Gastrocnemius medialis (tissue), 4 donors: ENCODE results near the gene ARID3B.

Source experiments
- CTCF ChIP-seq, 5 experiments: fragments of 450-650 bp in 3 of 5; fragments of 200-600 bp in 2 of 5; sonication (generic) in 2 of 5; IDR thresholded peaks in 4 of 5; conservative IDR thresholded peaks in 1 of 5; 1 replicate in 4 of 5; 2 replicates in 1 of 5; pipeline ENCODE4 v1.5.1; 2016 to 2019; ENCODE audit warnings: antibody characterized with exemption in 5 of 5, mild to moderate bottlenecking in 3 of 5, moderate library complexity in 3 of 5
- POLR2A ChIP-seq, 2 donors: fragments of 450-650 bp; IDR thresholded peaks; one replicate each; pipeline ENCODE4 v1.6.1; 2017; ENCODE audit warnings: antibody characterized with exemption in 2 of 2, mild to moderate bottlenecking in 2 of 2, moderate library complexity in 2 of 2

DNA sequence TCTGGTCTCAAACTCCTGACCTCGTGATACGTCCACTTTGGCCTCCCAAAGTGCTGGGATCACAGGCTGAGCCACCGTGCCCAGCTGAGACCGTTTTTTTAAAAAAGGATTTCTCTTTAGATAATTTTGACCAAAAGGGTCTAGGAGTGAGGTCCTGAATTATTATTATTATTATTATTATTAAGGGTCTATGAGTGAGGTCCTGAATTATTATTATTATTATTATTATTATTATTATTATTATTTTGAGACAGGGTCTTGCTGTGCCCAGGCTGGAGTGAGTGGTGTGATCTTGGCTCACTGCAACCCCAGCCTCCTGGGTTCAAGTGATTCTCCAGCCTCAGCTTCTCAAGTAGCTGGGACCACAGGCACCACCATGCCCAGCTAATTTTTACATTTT lies 20.6 kb upstream of the ARID3B start:
- TF ChIP-seq CTCF (IDR thresholded peaks at IDR 0.05 in 4 of 5, conservative IDR thresholded peaks at IDR 0.05 in 1 of 5) (no peak), POLR2A (IDR thresholded peaks at IDR 0.05) (no peak)
